SK-N-SH treated with all-trans-retinoic acid at 6 μM for 48 hours (cell line): ENCODE results near the gene SHB.

Experiments
- ARNTL ChIP-seq: fragments of 450-650 bp; formaldehyde crosslinking; IDR thresholded peaks from 2 replicates; pipeline ENCODE4 v1.5.0; 2020; ENCODE audit warnings: low read depth, mild to moderate bottlenecking, moderate library complexity, borderline replicate concordance
- BACH2 ChIP-seq: fragments of 250-450 bp; sonication (Bioruptor Pico); IDR thresholded peaks from 2 replicates; pipeline ENCODE4 v1.9.0; 2021; ENCODE audit warnings: mild to moderate bottlenecking, borderline replicate concordance
- GLIS3 ChIP-seq: fragments of 250-450 bp; sonication (Bioruptor Pico); IDR thresholded peaks from 2 replicates; pipeline ENCODE4 v1.5.0; 2020; ENCODE audit warnings: mild to moderate bottlenecking, moderate library complexity
- PPARA ChIP-seq: fragments of 250-450 bp; sonication (Bioruptor Pico); IDR thresholded peaks from 2 replicates; pipeline ENCODE4 v1.5.0; 2020; ENCODE audit warnings: mild to moderate bottlenecking, borderline replicate concordance
- RARB ChIP-seq: fragments of 250-450 bp; sonication (Bioruptor Pico); IDR thresholded peaks from 2 replicates; pipeline ENCODE4 v1.8.0; 2021; ENCODE audit warnings: mild to moderate bottlenecking, moderate library complexity
- TOX ChIP-seq: fragments of 250-450 bp; sonication (Bioruptor Pico); IDR thresholded peaks from 2 replicates; pipeline ENCODE4 v1.8.0; 2021; ENCODE audit warnings: mild to moderate bottlenecking, moderate library complexity, borderline replicate concordance
- ZFP30 ChIP-seq: fragments of 450-650 bp; formaldehyde crosslinking; IDR thresholded peaks from 2 replicates; pipeline ENCODE4 v1.5.0; 2022; ENCODE audit warnings: mild to moderate bottlenecking, moderate library complexity
- ZNF565 ChIP-seq: fragments of 450-650 bp; formaldehyde crosslinking; conservative IDR thresholded peaks from 2 replicates; pipeline ENCODE4 v1.5.0; 2020; ENCODE audit warnings: low read depth, mild to moderate bottlenecking, moderate library complexity
- TF ChIP-seq, protein P1 (sequence below): fragments of 250-450 bp; sonication (Bioruptor Pico); IDR thresholded peaks from 2 replicates; pipeline ENCODE4 v1.5.1; 2020; ENCODE audit warnings: low read depth, mild to moderate bottlenecking, moderate library complexity
- TF ChIP-seq, protein P2 (sequence below): fragments of 250-450 bp; sonication (Bioruptor Pico); IDR thresholded peaks from 2 replicates; pipeline ENCODE4 v1.5.1; 2021; ENCODE audit warnings: mild to moderate bottlenecking, moderate library complexity
- TF ChIP-seq, protein P3 (sequence below): fragments of 250-450 bp; sonication (Bioruptor Pico); IDR thresholded peaks from 2 replicates; pipeline ENCODE4 v1.5.0; 2020; ENCODE audit warnings: mild to moderate bottlenecking, moderate library complexity
- TF ChIP-seq, protein P4 (sequence below): fragments of 250-450 bp; sonication (Bioruptor Pico); IDR thresholded peaks from 2 replicates; pipeline ENCODE4 v1.8.0; 2021; ENCODE audit warnings: low read depth, mild to moderate bottlenecking, moderate library complexity, borderline replicate concordance
- TF ChIP-seq, protein P5 (sequence below): fragments of 250-450 bp; sonication (Bioruptor Pico); IDR thresholded peaks from 2 replicates; pipeline ENCODE4 v1.8.0; 2020; ENCODE audit warnings: mild to moderate bottlenecking, moderate library complexity, borderline replicate concordance

DNA sequence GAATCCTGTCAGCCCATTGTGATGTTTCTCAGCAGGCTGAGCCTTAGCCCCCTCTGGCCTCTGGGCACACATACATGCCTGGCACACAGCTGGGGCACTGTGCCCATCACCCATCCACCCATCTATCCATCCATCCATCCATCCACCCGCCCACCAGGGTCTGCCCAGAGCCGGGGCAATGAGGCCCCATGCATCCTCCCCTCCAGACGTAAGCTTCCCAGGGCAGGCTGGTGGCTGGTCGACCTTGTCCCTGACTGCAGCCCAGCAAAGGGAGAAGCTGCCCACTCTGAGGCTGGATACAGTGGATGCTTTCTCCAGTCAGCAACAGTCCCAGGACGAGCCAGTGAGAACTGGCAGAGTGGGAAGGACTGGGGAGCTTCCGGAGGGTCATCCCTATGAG lies 144.0 kb downstream of the SHB start:
- TF ChIP-seq, protein P1, sequence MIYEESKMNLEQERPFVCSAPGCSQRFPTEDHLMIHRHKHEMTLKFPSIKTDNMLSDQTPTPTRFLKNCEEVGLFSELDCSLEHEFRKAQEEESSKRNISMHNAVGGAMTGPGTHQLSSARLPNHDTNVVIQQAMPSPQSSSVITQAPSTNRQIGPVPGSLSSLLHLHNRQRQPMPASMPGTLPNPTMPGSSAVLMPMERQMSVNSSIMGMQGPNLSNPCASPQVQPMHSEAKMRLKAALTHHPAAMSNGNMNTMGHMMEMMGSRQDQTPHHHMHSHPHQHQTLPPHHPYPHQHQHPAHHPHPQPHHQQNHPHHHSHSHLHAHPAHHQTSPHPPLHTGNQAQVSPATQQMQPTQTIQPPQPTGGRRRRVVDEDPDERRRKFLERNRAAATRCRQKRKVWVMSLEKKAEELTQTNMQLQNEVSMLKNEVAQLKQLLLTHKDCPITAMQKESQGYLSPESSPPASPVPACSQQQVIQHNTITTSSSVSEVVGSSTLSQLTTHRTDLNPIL (CRISPR knock-in tag) = no peak
- TF ChIP-seq BACH2 (CRISPR knock-in tag) = no peak
- TF ChIP-seq, protein P2, sequence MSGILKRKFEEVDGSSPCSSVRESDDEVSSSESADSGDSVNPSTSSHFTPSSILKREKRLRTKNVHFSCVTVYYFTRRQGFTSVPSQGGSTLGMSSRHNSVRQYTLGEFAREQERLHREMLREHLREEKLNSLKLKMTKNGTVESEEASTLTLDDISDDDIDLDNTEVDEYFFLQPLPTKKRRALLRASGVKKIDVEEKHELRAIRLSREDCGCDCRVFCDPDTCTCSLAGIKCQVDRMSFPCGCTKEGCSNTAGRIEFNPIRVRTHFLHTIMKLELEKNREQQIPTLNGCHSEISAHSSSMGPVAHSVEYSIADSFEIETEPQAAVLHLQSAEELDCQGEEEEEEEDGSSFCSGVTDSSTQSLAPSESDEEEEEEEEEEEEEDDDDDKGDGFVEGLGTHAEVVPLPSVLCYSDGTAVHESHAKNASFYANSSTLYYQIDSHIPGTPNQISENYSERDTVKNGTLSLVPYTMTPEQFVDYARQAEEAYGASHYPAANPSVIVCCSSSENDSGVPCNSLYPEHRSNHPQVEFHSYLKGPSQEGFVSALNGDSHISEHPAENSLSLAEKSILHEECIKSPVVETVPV (CRISPR knock-in tag) = no peak
- TF ChIP-seq, protein P3, sequence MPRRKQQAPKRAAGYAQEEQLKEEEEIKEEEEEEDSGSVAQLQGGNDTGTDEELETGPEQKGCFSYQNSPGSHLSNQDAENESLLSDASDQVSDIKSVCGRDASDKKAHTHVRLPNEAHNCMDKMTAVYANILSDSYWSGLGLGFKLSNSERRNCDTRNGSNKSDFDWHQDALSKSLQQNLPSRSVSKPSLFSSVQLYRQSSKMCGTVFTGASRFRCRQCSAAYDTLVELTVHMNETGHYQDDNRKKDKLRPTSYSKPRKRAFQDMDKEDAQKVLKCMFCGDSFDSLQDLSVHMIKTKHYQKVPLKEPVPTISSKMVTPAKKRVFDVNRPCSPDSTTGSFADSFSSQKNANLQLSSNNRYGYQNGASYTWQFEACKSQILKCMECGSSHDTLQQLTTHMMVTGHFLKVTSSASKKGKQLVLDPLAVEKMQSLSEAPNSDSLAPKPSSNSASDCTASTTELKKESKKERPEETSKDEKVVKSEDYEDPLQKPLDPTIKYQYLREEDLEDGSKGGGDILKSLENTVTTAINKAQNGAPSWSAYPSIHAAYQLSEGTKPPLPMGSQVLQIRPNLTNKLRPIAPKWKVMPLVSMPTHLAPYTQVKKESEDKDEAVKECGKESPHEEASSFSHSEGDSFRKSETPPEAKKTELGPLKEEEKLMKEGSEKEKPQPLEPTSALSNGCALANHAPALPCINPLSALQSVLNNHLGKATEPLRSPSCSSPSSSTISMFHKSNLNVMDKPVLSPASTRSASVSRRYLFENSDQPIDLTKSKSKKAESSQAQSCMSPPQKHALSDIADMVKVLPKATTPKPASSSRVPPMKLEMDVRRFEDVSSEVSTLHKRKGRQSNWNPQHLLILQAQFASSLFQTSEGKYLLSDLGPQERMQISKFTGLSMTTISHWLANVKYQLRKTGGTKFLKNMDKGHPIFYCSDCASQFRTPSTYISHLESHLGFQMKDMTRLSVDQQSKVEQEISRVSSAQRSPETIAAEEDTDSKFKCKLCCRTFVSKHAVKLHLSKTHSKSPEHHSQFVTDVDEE (CRISPR knock-in tag) = no peak
- TF ChIP-seq PPARA (CRISPR knock-in tag) = no peak
- TF ChIP-seq ARNTL = no peak
- no peak for TF ChIP-seq ZNF565
- TF ChIP-seq, protein P4, sequence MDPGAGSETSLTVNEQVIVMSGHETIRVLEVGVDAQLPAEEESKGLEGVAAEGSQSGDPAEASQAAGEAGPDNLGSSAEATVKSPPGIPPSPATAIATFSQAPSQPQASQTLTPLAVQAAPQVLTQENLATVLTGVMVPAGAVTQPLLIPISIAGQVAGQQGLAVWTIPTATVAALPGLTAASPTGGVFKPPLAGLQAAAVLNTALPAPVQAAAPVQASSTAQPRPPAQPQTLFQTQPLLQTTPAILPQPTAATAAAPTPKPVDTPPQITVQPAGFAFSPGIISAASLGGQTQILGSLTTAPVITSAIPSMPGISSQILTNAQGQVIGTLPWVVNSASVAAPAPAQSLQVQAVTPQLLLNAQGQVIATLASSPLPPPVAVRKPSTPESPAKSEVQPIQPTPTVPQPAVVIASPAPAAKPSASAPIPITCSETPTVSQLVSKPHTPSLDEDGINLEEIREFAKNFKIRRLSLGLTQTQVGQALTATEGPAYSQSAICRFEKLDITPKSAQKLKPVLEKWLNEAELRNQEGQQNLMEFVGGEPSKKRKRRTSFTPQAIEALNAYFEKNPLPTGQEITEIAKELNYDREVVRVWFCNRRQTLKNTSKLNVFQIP = no peak
- no peak for TF ChIP-seq TOX (CRISPR knock-in tag)
- TF ChIP-seq ZFP30 (CRISPR knock-in tag) = no peak
- no peak for TF ChIP-seq RARB (CRISPR knock-in tag)
- no peak for TF ChIP-seq GLIS3 (CRISPR knock-in tag)
- TF ChIP-seq, protein P5, sequence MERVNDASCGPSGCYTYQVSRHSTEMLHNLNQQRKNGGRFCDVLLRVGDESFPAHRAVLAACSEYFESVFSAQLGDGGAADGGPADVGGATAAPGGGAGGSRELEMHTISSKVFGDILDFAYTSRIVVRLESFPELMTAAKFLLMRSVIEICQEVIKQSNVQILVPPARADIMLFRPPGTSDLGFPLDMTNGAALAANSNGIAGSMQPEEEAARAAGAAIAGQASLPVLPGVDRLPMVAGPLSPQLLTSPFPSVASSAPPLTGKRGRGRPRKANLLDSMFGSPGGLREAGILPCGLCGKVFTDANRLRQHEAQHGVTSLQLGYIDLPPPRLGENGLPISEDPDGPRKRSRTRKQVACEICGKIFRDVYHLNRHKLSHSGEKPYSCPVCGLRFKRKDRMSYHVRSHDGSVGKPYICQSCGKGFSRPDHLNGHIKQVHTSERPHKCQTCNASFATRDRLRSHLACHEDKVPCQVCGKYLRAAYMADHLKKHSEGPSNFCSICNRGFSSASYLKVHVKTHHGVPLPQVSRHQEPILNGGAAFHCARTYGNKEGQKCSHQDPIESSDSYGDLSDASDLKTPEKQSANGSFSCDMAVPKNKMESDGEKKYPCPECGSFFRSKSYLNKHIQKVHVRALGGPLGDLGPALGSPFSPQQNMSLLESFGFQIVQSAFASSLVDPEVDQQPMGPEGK = no peak
